Measurements from ENCODE around the gene FIS1.
"Not testable (repeated sequence)": the region's sequence is repeated elsewhere in the genome, so short reads cannot be mapped to it uniquely, and the experiment has no call there.

The FIS1 gene

DNA sequence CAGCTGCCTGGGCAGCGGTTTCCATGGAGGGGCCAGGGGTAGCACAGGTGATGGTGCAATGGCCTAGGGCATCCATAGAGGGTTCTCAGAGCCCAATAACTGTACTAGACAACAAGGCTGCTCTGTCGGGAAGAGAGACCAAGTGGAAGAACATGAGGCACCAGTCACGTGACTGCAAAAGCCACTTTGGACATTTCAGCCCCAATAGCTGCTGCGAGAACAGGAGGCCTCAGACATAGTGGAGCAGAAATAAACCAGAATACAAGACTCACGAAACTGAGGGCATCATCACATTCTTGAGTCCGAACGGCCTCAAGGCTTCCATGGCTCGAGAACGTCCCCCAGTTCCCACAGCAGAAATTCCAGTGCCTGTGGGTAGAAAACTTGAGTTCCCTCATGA, 32.3 kb upstream of the FIS1 start:
- no peaks in the 10 kb centered on the region for H3K36me3 ChIP-seq (ENCODE audit: insufficient read depth, low read length)
- no peaks in the 10 kb centered on the region for H3K9me3 ChIP-seq (ENCODE audit: control insufficient read depth, insufficient read depth, low read length)
- H3K4me1 ChIP-seq (ENCODE audit: insufficient read depth, low read length): peaks cover 15% of the 10 kb centered on the region
- H3K9ac ChIP-seq (ENCODE audit: low read depth, low read length): no peak overlapping the region

DNA sequence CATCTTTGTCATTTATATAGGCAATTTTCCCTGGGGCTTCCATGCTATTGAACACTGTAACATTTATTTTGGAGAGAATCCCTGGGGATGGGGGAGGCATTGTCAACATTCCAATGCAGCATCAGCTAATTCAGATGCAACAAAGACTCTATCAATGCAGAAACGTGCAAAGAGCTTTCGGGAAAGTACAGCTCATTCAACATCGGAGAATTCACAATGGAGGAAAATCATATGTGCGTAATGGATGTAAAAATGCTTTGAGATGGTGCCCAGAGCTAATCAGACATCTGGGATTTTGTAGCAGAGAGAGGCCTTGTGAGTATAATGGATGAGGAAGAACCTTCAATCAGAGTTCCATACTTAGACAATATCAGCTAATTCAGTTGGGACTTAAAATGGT, 28.3 kb upstream of the FIS1 start:
- Histone ChIP-seq H3K4me1 (ENCODE audit: insufficient read depth, low read length) (peaks cover 15% of the 10 kb centered on the region), H3K9ac (ENCODE audit: low read depth, low read length) (no peak overlapping the region), H3K9me3 (ENCODE audit: control insufficient read depth, insufficient read depth, low read length) (no peaks in the 10 kb centered on the region), H3K36me3 (ENCODE audit: insufficient read depth, low read length) (no peaks in the 10 kb centered on the region)

DNA sequence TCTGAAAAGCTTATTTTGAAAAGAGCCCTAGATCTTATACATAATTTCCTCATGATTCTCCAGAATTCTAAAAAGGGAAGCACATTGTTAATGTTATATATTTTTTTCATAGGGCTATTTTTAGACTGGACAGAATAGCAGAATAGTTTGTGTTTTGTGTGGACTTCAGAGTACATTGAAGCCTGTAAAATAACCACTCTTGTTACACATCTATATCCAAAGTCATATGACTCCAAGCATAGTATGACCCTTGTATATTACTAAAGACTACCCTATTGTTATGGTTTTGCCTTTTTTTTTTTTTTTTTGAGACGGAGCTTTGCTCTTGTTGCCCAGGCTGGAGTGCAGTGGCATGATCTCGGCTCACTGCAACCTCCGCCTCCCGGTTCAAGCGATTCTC, 26.1 kb upstream of the FIS1 start:
- Histone ChIP-seq H3K36me3 (ENCODE audit: insufficient read depth, low read length) (no peaks in the 10 kb centered on the region), H3K9ac (ENCODE audit: low read depth, low read length) (no peak overlapping the region), H3K9me3 (ENCODE audit: control insufficient read depth, insufficient read depth, low read length) (no peaks in the 10 kb centered on the region), H3K4me1 (ENCODE audit: insufficient read depth, low read length) (peaks cover 15% of the 10 kb centered on the region)

DNA sequence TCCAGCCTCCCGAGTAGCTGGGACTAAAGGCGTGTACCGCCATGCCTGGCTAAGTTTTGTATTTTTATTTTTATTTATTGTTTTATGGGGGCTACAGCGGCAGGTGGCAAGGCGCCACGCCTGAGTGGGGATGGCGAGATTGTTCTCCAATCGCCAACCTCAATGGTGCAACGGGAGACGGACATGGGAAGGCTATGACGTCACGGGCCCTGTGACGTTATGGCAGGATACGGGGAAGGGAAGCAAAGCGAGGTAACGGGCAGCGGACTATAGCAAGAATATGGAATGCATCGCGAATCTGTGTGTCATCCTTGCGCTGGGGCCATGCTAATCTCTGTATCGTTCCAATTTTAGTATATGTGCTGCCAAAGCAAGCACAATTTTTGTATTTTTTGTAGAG, 24.8 kb upstream of the FIS1 start:
- Histone ChIP-seq H3K4me1 (ENCODE audit: insufficient read depth, low read length) (peaks cover 15% of the 10 kb centered on the region), H3K9me3 (ENCODE audit: control insufficient read depth, insufficient read depth, low read length) (no peaks in the 10 kb centered on the region), H3K36me3 (ENCODE audit: insufficient read depth, low read length) (no peaks in the 10 kb centered on the region), H3K9ac (ENCODE audit: low read depth, low read length) (no peak overlapping the region)

DNA sequence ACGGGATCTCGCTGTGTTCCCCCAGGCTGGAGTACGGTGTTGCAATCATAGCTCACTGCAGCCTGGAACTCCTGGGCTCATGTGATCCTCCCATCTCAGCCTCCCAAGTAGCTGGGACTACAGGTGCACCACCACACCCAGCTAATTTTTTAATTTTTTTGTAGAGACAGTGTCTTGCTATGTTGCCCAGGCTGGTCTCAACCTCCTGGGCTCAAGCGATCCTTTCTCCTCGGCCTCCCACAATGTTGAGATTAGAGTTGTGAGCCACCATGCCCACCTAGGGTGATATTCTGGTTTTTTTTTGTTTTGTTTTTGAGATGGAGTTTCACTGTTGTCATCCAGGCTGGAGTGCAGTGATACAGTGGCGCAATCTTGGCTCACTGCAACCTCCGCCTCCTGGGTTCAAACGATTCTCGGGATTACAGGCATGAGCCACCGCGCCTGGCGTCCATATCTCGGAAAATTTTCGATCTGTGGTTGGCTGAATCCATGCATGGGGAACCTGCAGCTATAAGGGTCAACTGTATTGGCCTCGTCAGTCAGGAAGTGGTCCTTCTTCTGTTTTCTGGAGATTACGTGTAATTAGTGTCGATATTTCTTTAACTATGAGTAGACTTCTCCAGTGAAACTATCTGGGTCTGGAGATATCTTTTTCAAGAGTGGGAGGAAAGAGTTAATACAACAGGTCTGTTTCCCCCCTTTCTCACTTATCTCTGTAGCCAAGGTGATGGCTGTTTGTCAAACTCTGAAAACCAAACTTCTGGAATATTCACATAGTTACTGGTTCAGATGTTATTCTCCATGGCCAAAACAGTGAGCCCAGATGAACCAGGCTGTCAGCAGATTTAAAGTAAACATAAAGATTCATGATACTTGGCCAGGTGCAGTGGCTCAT, 21.0 kb upstream of the FIS1 start:
- Histone ChIP-seq H3K4me1 (ENCODE audit: insufficient read depth, low read length) (no peaks in the 10 kb centered on the region), H3K9ac (ENCODE audit: low read depth, low read length) (no peak overlapping the region), H3K36me3 (ENCODE audit: insufficient read depth, low read length) (no peaks in the 10 kb centered on the region), H3K9me3 (ENCODE audit: control insufficient read depth, insufficient read depth, low read length) (no peaks in the 10 kb centered on the region)

DNA sequence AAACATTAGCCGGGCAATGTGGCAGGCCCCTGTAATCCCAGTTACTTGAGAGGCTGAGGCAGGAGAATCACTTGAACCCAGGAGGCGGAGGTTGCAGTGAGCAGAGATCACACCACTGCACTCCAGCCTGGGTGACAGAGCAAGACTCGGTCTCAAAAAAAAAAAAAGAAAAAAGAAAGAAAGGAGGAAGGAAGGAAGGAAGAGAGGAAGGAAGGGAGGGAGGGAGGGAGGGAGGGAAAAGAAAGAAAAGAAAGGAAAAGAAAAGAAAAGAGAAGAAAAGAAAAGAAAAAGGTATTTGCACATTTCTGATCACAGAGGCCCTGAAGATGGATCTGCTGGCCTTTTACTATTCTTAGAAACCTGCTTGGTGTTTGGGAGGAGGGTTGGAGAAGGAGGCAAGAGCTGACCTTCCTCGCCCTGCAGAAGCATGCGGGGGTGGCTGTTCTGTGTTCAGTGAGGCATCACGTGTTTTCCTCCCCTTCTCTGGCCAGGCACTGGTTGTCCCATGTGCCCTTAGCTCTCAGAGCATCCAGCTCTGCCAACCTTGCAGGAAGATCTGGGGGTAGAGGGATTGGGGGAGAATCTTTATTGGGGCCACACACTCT, 19.3 kb upstream of the FIS1 start:
- not testable (repeated sequence) for H3K36me3 ChIP-seq (ENCODE audit: insufficient read depth, low read length); H3K9ac ChIP-seq (ENCODE audit: low read depth, low read length)

DNA sequence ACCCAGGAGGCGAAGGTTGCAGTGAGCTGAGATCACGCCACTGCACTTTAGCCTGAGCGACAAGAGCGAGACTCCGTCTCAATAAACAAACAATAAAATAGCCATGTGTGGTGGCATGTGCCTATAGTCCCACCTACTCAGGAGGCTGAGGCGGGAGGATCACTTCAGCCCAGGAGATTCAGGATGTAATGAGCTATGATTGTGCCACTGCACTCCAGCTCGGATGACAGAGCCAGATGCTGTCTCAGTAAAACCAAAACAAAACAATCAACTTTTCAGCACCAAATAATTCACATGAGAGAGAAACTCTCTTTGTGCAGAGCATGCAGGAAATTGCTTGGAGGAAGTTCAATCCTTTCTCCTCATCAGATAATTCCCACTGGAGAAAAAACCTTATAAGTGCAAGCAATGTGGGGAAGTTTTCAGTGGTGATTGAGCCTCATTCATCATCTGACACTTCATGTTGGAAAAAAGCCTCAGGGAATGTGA, 13.4 kb upstream of the FIS1 start:
- Histone ChIP-seq H3K9me3 (ENCODE audit: control insufficient read depth, insufficient read depth, low read length) (no peaks in the 10 kb centered on the region), H3K4me1 (ENCODE audit: insufficient read depth, low read length) (no peaks in the 10 kb centered on the region), H3K36me3 (ENCODE audit: insufficient read depth, low read length) (no peaks in the 10 kb centered on the region), H3K9ac (ENCODE audit: low read depth, low read length) (no peak overlapping the region)

More for the DNA sequence above, 19.3 kb upstream of the FIS1 start:
- not testable (repeated sequence) for H3K4me1 ChIP-seq (ENCODE audit: insufficient read depth, low read length); H3K9me3 ChIP-seq (ENCODE audit: control insufficient read depth, insufficient read depth, low read length)

DNA sequence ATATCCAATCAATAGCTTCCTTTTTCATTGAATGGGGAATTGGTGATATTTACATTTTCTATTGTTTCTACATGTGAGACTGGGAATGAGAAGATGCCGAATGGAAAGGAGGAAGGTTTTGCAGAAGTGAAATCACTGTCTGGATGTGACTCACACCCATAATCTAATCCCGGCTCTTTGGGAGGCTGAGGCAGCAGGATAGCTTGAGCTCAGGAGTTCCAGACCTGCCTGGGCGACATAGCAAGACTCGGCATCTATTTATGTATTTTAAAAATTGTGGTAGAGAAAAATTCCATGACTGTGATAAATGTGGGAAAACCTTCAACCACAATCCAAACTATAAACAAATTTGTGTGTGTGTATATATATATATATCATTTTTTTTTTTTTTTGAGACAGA, 10.9 kb upstream of the FIS1 start:
- Histone ChIP-seq H3K4me1 (ENCODE audit: insufficient read depth, low read length) (no peaks in the 10 kb centered on the region), H3K9me3 (ENCODE audit: control insufficient read depth, insufficient read depth, low read length) (no peaks in the 10 kb centered on the region), H3K9ac (ENCODE audit: low read depth, low read length) (no peak overlapping the region), H3K36me3 (ENCODE audit: insufficient read depth, low read length) (no peaks in the 10 kb centered on the region)

DNA sequence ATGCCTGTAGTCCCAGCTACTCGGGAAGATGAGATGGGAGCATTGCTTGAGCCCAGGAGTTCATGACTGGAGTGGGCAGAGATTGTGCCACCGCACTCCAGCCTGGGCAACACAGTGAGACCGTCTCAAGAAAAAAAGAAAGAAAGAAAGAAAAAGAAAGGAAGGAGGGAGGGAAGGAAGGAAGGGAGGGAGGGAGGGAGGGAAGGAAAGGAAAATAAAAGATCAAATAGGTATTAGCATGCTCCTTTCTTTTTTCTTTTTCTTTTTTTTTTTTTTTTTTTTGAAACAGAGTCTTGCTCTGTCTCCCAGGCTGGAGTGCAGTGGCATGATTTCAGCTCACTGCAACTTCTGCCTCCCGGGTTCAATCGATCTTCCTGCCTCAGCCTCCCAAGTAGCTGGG, 8.3 kb upstream of the FIS1 start:
- not testable (repeated sequence) for H3K4me1 ChIP-seq (ENCODE audit: insufficient read depth, low read length); H3K9me3 ChIP-seq (ENCODE audit: control insufficient read depth, insufficient read depth, low read length); H3K36me3 ChIP-seq (ENCODE audit: insufficient read depth, low read length)
- H3K9ac ChIP-seq (ENCODE audit: low read depth, low read length): peak overlapping the region; percentile 79; the same call in 1 of the 2 replicates

DNA sequence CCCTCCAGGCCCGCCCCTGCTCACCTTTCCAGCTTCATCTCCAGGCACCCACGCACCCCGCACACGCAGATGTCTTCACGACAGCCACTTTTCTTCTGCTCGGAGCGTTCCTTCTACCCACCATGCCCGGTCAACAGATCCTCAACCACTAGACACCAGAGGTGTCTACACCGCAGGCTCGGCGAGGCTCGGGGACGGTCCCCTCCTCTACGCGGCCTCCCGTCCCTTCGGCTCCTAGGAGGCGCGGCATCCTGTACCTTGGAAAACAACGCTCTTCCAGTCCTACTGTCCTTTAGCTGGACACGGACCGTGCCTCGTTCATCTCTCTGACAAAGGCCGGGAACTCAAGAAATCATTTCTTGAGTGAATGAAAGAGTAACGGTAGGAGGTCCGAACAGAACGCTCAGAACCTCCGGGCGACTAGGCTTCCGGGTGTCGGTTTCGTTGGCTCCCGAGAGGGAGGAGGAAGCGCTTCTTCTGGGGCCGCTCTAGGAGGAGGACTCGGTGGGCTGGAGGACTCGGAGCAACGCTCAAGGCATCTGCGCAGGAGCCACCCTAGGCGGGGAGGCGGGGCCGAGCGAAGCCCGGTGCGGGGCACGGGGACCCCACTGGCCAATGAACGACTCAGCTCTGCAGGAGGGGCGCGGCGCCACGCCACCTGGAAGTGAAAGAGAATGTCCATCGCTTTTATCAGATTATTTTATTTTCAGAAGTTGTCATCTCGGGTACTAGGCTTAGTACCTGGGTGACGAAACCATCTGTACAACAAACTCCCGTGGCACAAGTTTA, 7.2 kb upstream of the FIS1 start:
- H3K9me3 ChIP-seq (ENCODE audit: control insufficient read depth, insufficient read depth, low read length): no peaks in the 10 kb centered on the region

DNA sequence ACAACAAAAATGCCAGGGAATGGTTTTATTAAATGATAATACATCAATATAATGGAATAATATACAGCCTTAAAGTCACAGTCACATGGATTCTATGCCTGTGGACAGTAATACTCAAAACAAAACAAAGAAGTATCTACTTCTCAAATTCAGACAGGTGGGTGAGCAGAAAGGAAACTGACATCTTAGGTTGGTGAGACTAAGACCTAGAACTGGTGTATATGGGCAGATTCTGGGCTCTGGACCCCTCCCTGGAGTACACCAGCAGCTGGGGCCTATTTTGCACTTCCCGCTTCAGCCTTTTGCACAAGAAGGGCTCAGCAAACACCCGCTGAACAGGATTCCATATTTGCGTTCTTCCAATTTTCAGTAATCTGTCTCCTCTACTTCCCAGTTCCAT, 5.4 kb upstream of the FIS1 start:
- Histone ChIP-seq H3K9me3 (ENCODE audit: control insufficient read depth, insufficient read depth, low read length) (no peaks in the 10 kb centered on the region), H3K9ac (ENCODE audit: low read depth, low read length) (no peak overlapping the region), H3K36me3 (ENCODE audit: insufficient read depth, low read length) (no peaks in the 10 kb centered on the region), H3K4me1 (ENCODE audit: insufficient read depth, low read length) (no peaks in the 10 kb centered on the region)

More for the DNA sequence above, 7.2 kb upstream of the FIS1 start:
- Histone ChIP-seq H3K9ac (ENCODE audit: low read depth, low read length) (peak overlapping the region; percentile 79), H3K4me1 (ENCODE audit: insufficient read depth, low read length) (no peaks in the 10 kb centered on the region), H3K36me3 (ENCODE audit: insufficient read depth, low read length) (no peaks in the 10 kb centered on the region)

DNA sequence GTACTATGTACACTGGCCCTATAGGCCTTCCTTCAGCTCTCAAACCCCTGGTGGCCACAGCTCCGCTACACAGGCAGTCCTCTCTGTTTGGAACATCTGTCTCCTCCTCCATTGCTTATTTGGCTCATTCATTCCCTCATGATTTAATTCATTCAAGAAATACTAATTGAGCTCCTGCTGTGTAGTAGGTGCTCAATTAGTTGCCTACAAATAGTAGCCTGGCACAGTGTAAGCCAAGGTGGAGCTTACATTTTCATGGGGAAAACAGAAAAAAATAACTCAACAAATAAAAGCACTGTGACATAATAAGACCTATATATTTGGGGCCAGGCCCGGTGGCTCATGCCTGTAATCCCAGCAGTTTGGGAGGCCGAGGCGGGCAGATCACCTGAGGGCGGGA, 3.4 kb upstream of the FIS1 start:
- H3K4me1 ChIP-seq (ENCODE audit: insufficient read depth, low read length): peaks cover 6% of the 10 kb centered on the region; the same call in 1 of the 2 replicates
- no peaks in the 10 kb centered on the region for H3K36me3 ChIP-seq (ENCODE audit: insufficient read depth, low read length)
- no peaks in the 10 kb centered on the region for H3K9me3 ChIP-seq (ENCODE audit: control insufficient read depth, insufficient read depth, low read length)

DNA sequence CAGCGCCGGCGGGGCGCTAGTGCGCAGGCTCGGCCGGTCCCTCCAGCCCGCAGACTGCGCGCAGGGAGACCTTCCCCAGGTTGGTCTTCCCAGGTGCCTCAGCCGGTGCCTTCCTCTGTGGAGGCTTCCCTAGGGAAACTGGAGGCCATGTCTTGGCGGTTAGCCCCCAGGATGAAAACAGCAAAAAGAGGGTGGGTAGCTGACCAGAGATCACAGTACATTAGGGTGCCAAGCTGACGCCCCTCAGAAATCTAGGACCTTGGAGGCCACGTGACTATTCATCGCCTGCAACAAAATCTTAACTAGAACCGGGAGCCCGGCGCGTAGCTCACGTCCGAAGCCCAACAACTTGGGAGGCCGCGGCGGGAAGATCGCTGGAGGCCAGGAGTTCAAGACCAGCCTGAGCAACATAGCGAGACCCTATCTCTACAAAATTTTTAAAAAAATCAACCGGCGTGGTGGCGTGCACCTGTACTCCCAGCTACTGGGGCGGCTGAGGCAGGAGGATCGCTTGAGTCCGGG, 327 bp upstream of the FIS1 start:
- Histone ChIP-seq H3K9ac (ENCODE audit: low read depth, low read length) (peak overlapping the region; percentile 100), H3K4me1 (ENCODE audit: insufficient read depth, low read length) (peaks cover 6% of the 10 kb centered on the region; the same call in 1 of the 2 replicates), H3K9me3 (ENCODE audit: control insufficient read depth, insufficient read depth, low read length) (no peaks in the 10 kb centered on the region), H3K36me3 (ENCODE audit: insufficient read depth, low read length) (peaks cover 3% of the 10 kb centered on the region; the same call in 1 of the 2 replicates)

More for the DNA sequence above, 3.4 kb upstream of the FIS1 start:
- H3K9ac ChIP-seq (ENCODE audit: low read depth, low read length): no peak overlapping the region

Measured in ES-I3 (cell line).